ENCODE data around the gene THADA.
"Not testable (repeated sequence)": the region's sequence is repeated elsewhere in the genome, so short reads cannot be mapped to it uniquely, and the experiment has no call there.

THADA gene

DNA sequence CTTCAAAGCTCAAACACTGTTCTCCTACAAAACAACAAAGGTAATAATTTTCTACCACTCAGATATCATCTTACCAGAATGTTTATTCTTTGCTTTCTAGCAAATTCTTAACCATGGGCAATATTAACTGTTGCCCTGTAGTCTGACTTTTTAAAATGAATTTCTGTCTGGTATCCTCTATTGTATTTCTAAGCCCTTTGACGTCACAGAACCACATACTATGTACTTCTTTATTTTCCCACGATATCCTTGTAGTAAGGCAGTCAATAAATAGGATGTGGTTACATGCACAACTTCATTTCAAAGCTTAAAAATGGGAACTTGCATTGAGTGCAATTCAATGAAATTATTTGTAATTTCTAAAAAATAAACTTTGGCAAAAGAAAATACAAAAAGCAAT, 58.7 kb downstream of the THADA start:
- peak; percentile 55 to 87 (median 86) for DNase-seq

DNA sequence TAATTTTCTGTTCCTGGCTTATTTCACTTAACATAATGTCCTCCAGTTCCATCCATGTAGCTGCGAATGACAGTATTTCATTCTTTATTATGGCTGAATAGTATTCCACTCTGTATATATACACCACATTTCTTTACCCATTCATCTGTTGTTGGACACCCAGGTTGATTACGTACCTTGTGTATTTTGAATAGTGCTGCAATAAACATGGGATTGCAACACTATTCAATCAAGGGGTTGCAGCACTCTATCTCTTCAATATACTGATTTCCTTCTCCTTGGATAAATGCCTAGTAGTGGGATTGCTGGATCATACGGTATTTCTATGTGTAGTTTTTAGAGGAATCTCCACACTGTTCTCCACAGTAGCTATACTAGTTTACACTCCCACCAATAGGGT, 61.3 kb downstream of the THADA start:
- DNase-seq: no peak

DNA sequence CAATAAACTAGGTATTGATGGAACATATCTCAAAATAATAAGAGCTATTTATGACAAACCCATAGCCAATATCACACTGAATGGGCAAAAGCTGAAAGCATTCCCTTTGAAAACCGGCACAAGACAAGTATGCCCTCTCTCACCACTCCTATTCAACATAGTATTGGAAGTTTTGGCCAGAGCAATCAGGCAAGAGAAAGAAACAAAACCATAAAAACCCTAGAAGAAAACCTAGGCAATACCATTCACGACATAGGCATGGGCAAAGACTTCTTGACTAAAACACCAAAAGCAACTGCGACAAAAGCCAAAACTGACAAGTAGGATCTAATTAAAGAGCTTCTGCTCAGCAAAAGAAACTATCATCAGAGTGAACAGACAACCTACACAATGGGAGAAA, 63.3 kb downstream of the THADA start:
- not testable (repeated sequence) for DNase-seq

DNA sequence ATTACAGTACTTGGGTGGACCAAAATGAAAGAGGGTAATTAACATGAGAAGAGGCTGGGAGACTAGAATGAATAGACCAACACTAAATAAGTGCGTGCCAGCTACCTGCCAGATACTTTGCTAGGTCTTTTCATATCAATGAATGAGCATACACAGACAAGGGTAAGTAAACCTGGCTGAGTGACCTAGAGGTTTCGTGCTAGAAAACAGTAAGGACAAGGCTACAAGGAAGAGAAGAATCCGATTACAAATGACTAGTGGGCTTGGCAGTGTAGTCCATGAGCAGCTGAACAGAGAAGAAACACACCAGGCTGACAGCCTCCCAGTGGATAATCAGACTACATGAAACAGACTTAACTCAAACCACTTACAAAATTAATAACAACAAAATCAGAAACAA, 64.6 kb downstream of the THADA start:
- no peak for DNase-seq

DNA sequence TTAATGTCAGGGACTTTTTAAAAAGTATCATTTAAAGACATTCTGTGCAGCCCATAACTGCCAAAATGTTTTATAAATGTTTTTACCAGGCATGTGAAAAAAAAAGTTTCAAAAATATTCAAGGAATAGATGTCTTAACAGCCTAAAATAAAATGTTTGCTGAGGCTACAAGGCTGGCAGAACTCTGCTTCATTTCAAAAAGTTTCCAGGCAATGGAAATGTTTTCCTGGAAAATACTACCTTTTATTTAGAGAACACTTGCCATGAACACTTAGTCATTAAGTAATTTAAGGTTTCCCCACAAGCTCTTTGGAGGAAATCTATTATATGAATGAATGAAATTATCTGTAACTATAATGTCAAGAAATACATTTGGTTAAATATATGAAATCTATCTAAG, 68.8 kb downstream of the THADA start:
- DNase-seq: no peak

DNA sequence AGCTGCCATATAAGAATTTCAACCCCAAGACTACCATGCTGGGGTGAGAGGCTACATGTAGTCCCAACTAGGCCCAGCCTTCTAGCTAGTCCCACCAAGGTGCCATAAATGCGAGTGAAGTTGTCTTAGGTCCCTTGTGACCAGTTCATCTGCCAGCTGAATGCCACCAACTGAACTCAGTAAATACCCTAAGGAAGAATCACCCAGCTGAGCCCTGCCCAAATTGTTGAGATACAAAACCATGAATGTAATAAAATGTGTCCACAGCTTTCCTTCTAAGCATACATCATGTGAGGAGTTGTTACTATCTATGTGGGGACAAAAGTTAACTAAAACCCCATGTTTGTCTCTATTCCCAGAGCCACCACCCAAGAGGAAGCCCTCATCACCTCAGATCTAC, 70.3 kb downstream of the THADA start:
- no peak for DNase-seq

DNA sequence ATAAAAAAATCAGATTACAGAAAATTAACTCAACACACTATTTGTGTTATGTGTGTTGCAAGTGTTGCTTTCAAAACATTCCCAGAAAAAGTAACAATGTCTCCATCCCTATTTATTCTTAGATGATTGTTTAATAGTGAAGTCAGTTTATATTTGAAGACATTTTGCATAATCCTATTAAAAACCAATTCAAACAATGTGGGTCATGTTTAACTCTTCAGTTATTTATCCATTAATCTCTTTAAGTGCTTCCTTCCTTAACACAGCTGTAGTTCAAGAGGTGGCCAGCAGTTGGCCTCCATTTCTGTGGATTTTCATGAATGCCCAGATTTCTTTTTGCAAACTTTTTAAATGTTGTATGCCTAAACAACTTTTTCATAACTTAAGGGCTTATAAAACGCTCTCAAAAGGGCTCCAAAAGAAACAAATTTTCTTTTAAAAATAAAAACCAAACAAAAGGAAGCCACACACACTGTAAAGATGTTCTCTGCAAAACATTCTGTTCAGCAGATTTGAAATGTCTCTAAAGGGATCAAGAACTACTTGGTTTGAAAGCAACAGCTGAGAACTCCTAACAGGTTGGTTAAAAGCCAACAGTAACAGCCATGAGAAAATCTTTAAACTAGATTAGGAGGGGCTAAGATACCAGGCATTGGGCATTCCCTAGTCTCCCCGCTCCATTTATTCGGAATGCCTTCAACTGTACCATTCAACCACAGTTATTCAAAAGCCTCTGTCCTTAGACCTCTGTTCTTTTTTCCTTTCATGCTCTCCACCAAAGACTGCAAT, 71.5 kb downstream of the THADA start:
- no peak for DNase-seq

DNA sequence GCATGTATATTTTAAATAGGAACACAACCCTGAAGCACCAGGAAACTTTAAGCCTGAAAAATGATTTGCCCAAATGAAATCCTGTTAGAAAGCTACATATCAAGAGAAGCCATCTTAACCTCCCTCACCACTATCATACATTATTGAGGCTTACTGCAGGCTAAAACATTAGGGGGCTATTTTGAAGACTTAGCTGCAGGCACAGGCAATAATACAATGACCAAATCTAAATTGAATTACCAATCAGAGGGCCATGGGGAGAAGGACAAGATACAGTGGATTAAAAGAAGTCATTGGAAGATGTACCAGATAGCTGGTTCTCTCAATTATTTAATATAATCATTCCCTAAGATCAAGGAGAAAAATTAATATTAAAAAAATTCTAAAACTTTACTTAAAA, 73.7 kb downstream of the THADA start:
- no peak for DNase-seq

DNA sequence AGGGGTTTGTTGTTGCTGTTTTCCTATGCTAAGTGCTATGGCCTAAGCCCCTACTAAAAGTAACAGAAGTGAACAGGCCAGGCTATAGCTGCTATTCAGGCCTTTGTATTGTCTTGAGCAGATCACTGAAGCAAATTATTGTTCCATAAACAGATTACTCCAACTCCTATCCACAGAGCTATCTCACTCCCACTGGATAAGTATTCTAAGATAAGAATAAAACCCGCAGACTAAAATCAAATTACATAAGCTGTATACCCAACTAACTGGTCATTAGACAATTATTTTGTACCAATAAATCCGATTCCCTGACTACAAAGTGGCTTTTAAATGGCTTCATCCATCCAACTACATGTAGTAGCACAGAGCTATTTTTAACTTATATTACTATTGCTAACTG, 74.3 kb downstream of the THADA start:
- DNase-seq: no peak

DNA sequence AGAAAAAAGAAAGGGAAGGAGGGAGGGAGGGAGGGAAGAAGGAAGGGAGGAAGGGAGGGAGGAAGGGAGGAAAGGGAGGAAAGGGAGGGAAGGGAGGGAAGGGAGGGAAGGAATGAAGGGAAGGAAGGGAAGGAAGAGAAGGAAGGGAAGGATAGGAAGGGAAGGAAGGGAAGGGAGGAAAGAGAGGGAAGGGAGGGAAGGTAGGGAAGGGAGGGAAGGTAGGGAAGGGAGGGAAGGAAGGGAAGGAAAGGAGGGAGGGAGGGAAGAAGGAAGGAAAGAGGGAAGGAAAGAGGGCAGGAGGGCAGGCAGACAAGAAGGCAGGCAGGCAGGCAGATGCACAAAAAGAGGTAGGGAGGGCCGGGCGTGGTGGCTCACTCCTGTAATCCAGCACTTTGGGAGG, 74.9 kb downstream of the THADA start:
- no peak for DNase-seq

DNA sequence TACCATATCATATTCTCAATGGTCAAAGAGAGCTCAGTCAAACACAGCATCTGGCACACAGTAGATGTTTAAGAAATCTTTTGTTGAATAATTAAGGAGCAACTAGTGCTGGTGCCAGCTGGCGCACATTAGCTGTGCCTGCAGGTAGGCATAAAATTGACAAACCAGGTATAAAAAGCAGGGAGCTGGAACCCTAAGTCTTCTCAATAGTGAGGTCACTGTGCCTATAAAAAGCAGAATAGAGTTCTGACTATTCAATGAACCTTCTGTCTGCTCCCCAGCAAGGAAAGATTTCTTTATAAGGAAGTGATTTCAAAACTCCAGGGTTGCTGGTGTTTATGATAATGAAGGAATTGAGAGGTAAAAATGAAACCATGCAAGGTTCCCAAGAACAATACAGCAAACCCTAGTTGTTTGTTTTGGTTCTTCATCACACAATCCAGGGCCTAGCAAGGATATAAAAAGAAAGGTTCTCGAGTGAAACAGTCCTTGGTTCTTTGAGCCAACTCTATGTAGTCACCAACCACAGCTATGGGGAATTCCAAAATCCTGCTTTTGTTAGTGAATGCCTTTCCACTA, 76.1 kb downstream of the THADA start:
- peak; percentile 60 to 73 (median 72) for DNase-seq

DNA sequence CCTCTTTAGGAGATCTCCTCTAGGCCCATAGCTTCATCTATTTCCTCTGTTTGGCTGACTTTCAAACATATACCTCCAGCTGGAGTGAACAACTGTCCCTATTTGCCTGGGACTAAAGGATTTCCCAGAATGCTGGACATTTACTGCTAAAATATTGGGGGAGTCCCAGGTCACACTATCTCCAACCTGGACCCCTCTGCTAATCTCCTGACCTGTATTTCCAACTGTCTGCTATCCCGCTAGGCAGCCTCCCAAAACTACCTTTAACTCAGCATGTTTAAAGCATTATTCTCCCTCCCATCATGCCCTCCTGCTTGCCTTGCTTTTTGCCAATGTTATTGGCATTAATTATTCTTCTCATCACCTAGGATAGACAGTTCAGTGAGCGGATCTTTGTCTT, 77.1 kb downstream of the THADA start:
- DNase-seq: no peak

DNA sequence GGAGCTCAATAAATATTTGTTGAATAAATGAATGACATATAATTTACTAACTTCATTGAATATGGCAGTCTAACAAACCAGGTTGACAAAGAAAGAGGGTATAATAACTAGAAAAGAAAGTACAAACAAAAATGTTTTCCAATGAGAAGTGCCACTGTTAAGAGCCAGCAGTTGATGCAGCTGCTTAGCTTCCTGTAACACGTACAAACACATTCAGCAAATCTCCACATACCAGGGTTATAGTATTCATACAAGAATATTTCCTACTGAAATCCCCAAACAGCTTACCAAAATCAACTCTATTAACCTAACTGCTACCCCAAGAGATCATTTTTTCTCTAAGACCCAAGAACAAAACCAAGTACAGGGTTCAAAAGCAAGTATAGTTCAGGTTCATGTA, 77.7 kb downstream of the THADA start:
- DNase-seq: no peak

DNA sequence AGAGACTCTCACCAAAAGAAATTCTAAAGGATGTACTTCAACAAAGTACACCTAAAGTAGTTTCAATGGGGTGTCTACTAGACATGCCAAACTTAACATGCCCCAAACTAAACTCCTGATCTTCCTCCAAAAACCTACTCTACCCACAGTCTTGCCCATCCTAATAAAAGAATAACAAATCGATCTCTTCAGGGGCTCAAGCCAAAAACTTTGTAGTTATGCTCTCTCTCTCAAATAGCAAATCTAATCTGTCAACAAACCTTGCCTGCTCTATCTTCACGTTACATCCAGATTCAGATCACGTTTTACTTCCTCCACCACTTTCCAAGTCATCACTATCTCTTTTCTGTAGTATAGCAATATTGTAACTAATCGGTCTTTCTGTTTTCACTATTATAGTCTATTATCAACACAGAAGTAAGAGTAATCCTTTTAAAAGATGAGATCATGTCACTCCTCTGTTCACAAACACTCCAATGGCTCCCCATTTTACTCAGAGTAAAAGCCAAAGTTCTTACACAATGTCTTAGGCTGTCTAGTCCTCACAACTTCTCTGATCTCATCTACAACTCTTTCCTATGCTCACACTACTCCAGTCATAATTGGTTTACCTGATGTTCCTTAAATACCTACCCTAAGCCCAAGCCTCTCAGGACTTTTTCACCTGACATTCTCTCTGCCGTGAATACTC, 79.9 kb downstream of the THADA start:
- DNase-seq: no peak

DNA sequence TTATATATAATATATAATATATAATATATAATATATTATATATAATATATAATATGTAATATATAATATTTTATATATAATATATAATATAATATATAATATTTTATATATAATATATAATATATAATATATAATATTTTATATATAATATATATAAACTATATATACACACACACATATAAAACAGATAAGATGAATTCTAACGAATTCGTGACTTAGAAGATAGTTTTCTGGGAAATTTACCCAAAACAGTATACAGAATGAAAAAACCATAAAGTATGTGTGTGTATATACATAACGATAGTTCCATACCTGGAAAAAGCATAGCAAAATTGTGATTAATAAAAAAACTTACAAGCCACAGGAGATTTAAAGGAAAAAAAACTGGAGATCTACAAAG, 80.6 kb downstream of the THADA start:
- DNase-seq: no peak

DNA sequence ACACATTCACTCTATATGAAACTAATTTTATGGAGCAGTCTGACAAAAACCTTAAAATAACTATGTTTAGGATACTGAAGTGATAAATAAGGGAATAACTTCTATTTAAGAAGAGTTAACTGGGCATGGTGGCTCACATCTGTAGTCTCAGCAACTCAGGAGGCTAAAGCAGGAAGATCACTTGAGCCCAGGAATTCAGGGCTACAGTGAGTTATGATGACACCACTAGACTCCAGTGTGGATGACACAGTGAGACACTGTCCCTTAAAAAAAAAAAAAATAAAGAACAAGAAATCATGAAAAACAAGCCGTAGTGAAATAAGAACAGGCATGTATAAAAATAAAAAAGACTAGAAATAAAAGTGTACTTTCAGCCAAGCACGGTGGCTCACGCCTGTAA, 82.0 kb downstream of the THADA start:
- DNase-seq: no peak

DNA sequence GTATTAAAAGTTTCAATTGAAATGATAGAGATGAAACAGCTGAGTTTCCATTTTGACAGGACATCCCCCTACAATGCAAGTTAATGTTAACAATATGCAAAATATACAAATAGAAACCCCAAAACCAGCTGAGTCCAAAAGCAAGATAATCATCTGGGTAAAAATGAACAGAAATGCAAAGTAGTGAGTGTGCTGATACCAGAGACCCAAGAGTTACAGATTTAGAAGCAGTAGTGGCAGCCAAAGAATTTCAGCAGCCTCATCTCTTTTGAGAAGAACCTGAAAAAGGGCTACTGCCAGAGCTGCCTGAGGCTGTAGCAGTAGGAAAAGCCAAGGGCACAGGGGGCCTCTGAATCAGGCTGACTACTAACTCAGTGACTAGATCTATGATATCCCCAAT, 82.6 kb downstream of the THADA start:
- no peak for DNase-seq

DNA sequence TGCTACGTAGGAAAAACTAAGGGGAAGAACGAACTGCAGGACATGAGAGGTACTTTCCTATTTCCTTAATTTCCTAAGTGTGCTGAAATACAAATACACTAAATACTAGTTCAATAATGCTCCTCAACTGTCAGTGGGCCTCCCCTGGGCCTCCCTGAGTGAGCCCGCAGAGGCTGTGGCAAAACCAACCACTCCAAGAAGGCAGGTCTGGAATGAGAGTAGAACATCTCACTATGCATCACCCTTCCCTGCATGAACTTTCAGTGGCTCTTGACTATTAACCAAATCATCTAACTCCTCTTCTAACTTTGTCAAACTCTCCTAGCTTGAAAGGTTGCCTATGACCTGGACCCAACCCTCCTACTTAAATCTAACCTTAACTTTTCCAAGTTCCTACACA, 84.6 kb downstream of the THADA start:
- DNase-seq: no peak

DNA sequence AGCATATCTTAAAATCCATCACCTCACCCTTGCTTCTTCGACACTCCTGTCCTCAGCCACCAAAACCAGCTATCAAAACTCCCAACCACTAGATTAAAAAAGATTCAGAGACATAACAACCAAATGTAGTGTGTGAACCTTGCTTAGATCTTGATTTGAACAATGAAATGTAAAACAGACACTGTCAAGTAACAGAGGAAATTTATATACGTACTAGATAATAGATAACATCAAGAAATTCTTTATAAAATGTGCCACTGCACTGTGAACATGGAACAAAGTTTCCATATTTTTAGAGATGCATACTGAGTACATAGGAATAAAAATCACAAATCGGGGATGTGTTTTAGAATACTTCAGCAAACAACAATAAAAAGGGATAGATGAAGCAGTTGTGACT, 86.0 kb downstream of the THADA start:
- DNase-seq: no peak

DNA sequence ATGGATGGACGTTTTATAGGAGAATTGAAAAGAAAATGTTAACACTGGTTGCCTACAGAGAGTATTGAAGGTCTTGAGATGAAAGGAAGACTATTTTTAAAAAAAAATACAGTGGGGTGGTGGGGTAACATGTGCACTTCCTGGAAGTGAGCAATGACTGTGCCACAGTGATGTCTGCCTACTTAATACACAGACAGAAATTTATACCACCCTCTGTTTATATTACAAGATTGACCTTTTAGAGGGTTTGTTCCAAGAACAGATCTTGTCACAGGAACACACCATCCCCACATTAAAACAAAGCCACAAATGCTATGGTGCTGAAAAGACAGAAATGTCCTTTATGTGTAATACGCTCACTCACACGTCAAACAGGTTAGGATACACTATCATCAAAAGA, 87.6 kb downstream of the THADA start:
- DNase-seq: no peak

DNA sequence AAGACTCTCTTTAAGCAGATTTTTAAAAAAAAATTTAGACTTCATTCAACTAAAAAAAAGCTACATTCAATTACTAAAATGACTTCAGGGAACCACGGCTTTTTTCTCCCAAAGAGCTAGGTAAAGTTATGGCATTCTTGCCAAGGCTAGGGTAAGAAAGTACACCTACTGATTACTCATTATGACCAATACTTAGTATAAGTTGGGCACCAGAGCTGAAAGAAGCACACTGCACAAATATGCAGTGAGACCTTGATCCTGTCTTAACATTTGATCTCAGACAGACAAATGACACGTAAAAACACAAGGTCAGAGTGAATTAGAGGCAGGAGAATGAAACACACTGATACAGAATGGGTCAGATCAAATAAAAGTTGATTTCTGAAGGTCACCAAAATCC, 88.7 kb downstream of the THADA start:
- DNase-seq: no peak

DNA sequence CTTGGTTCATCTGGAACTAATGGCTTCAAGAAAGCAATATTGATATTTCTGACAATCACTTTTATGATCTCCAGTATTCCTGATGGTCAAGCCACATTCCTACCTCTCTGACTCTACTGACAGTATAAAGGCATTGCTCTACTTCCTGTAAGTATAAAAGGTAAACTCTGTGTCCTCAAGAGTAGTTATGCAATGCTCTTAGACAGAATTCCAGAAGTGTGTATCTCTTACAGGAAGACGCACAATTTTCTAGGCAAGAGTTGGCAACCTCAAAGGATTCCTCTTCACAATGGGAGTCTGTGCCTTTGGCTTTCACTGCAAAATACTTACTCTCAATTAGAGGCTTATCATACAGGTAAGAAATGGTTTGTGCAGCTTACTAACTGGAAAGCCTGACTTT, 100.1 kb downstream of the THADA start:
- no peak for DNase-seq

DNA sequence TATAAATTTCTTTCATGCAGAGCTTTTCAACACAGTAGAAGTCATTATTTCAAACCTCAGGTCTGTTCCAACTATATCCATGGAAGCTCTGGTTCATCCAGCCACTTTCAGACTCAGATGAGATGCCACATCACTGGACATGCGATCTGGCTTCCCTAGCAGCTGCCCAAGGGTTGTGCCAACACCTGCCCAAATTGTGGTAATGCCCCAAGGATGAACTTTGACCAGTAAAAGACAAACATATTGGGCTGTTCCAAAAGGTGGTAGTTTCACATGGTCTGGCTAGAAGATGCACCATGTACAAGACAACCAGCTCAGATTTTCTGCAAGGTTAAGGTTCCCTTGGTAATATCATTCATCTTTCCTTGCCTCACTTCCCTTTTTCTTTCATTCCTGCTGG, 101.9 kb downstream of the THADA start:
- DNase-seq: no peak

DNA sequence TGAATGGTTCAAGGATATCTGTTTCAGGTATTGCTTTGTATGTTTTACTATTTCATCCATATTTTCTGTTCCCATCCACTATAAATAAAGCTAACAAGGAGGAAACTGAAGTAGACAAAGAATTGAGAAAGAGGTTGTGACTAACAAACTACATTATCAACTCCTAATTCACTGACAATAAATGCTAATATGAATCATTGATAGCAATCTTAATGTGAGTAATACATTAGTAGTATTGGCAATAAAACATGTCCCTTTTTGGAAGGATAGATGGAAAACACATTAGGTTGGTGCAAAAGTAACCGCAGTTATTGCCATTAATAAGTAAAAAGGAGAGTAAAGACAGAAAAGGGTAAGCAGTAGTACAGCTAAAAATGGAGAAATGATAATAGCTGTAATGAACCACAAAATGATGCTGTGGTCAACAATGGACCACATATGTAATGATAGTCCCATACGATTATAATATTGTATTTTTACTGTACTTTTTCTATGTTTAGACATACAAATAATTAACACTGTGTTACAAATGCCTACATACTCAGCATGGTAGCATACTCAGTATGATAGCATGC, 104.7 kb downstream of the THADA start:
- peak in 2 of 3 donors; percentile 64 to 67 for DNase-seq
